ENCODE measurements around the gene NEU1.

DNA sequence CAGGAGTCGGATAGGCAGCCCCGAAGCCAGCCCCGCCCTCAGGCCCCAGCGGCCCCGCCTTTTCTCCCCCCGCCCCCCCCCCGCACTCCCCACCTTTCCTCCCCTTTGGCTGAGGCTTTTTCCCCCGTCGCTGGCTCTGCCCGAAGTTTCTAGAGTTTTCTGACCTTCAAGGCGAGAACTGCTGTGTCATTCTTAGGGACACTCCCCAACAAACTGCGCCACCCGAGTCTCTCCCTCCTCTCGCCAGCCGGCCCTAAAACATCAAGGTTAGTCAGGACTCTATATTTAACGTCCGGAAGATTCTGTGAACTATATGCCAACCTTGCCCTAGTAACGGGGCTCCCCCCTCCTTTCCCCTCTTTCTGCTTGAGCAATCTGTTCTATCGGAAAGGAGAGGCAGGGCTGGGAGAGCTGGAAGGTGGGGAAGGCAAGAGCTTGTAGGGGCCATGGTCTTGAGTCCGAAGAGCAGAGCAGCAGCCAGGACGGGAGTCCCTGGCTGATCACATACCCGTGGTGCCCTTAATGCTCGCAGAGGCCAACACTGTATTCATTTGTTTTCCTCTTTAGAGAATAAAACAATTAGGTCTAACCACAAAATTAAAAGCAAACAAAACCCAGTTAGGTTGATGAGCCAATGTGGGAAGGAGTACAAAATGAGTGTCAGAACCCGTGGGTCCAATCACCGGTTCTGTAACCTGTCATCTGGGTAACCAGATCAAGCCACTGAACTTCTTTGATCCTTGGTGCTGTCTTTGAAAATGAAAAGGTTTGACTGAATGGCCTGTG lies 40.4 kb downstream of the NEU1 start:
- TF ChIP-seq, protein P1, sequence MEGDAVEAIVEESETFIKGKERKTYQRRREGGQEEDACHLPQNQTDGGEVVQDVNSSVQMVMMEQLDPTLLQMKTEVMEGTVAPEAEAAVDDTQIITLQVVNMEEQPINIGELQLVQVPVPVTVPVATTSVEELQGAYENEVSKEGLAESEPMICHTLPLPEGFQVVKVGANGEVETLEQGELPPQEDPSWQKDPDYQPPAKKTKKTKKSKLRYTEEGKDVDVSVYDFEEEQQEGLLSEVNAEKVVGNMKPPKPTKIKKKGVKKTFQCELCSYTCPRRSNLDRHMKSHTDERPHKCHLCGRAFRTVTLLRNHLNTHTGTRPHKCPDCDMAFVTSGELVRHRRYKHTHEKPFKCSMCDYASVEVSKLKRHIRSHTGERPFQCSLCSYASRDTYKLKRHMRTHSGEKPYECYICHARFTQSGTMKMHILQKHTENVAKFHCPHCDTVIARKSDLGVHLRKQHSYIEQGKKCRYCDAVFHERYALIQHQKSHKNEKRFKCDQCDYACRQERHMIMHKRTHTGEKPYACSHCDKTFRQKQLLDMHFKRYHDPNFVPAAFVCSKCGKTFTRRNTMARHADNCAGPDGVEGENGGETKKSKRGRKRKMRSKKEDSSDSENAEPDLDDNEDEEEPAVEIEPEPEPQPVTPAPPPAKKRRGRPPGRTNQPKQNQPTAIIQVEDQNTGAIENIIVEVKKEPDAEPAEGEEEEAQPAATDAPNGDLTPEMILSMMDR (IDR thresholded peaks at IDR 0.05) = peak in 1 of 4 experiments; percentile 7
- TF ChIP-seq POLR2A (IDR thresholded peaks at IDR 0.05) = peak; percentile 71 to 90
